Erythroblast (primary cell): ENCODE data around the gene SPTBN1.

ENCODE experiments used
- GATA1 ChIP-seq: IDR thresholded peaks from 2 replicates; pipeline ENCODE4 v1.6.1; 2011; ENCODE audit warnings: low read depth, mild to moderate bottlenecking, control low read depth, low read length, moderate library complexity
- POLR2A ChIP-seq: IDR thresholded peaks from 2 replicates; pipeline ENCODE4 v1.6.1; 2011; ENCODE audit warnings: mild to moderate bottlenecking, low read length

DNA sequence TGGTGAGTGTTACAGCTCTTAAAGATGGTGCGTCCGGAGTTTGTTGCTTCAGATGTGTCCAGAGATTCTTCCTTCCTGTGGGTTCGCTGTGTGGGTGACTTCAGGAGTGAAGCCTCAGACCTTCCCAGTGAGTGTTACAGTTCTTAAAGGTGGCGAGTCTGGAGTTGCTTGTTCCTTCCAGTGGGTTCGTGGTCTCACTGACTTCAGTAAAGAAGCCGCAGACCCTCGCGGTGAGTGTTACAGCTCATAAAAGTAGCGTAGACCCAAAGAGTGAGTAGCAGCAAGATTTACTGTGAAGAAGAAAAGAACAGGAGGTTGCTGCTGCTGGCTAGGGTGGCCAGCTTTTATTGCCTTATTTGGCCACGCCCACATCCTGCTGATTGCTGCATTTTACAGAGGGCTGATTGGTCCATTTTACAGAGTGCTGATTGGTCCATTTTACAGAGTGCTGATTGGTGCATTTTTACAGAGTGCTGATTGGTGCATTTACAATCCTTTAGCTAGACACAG is 34.0 kb upstream of the SPTBN1 start:
- no peak for TF ChIP-seq GATA1
- no peak for TF ChIP-seq POLR2A
